Right lobe of liver (tissue), 4 donors: ENCODE data around the gene ECI1.

Experiments used
- CTCF ChIP-seq, 4 donors: fragments of 200-600 bp in 3 of 4; fragments of 450-650 bp in 1 of 4; IDR thresholded peaks; one replicate each; pipeline versions ENCODE4 v1.5.1 to v1.8.0; 2016 to 2022; ENCODE audit warnings: antibody characterized with exemption in 4 of 4, mild to moderate bottlenecking in 2 of 4
- POLR2A ChIP-seq: fragments of 450-650 bp; IDR thresholded peaks from one replicate; pipeline ENCODE4 v1.6.1; 2017; ENCODE audit warnings: antibody characterized with exemption, mild to moderate bottlenecking
- donor health status: DM: no; HTN: no; CAD: no.
- donor health status: DM: no; HTN: no; CAD: no.
- donor health status: DM: no; HTN: yes; CAD: no.

GRCh38 chr16:2246301-2246885 is 5.0 kb downstream of the ECI1 start:
- TF ChIP-seq CTCF (IDR thresholded peaks at IDR 0.05), result no peak
- TF ChIP-seq POLR2A, result no peak
